Uterus (tissue), 4 donors: ENCODE data around the gene OPTC. TPM values are rescaled to one million over a fixed set of nuclear protein-coding genes. Genes with fewer than 3 reads are reported as not detected.
"Not testable (repeated sequence)": the region's sequence is repeated elsewhere in the genome, so short reads cannot be mapped to it uniquely, and the experiment has no call there.

ENCODE experiments used
- DNase-seq, 2 donors: peaks; one replicate each; pipeline ENCODE4 v3.0.0-alpha.2; 2019 to 2020
- H3K27ac ChIP-seq, 2 donors: fragments of 200-600 bp; sonication (generic); 1 replicate in 1 of 2; 2 replicates in 1 of 2; pipeline ENCODE4 v1.5.1; 2016 to 2018
- H3K27me3 ChIP-seq, 2 donors: fragments of 200-600 bp; sonication (generic); one replicate each; pipeline ENCODE4 v1.5.1; 2018 to 2019; ENCODE audit warnings: control low read depth in 1 of 2
- H3K36me3 ChIP-seq, 2 donors: fragments of 200-600 bp; sonication (generic); one replicate each; pipeline ENCODE4 v1.5.1; 2019; ENCODE audit warnings: control low read depth in 1 of 2
- H3K4me1 ChIP-seq, 2 donors: fragments of 200-600 bp; sonication (generic); one replicate each; pipeline ENCODE4 v1.5.1; 2018 to 2019; ENCODE audit warnings: control low read depth in 1 of 2
- H3K4me3 ChIP-seq, 2 donors: fragments of 200-600 bp; sonication (generic); 1 replicate in 1 of 2; 2 replicates in 1 of 2; pipeline ENCODE4 v1.5.1; 2018 to 2019; ENCODE audit warnings: mild to moderate bottlenecking in 1 of 2
- H3K9me3 ChIP-seq, 2 donors: fragments of 200-600 bp; sonication (generic); one replicate each; pipeline ENCODE4 v1.5.1; 2019; ENCODE audit warnings: control low read depth in 1 of 2
- POLR2A ChIP-seq, 2 donors: fragments of 450-650 bp; IDR thresholded peaks; one replicate each; pipeline ENCODE4 v1.6.1; 2016; ENCODE audit warnings: antibody characterized with exemption in 2 of 2, mild to moderate bottlenecking in 1 of 2, moderate library complexity in 1 of 2
- intact Hi-C: fragments of 100-400 bp; cut with DNase I; formaldehyde crosslinking; loops from one replicate; pipeline ENCODE4 v1.15.1; 2023; ENCODE audit warnings: low total_unique reads
- total RNA-seq, 4 donors: library from RNA; depleted of rRNA in 3 of 4; stranded (reverse); fragments of >200 nt in 3 of 4; gene quantifications; one replicate each; pipeline versions ENCODE4 v1.1.0 to v1.2.4, GENCODE V29; 2014 to 2023
- TF ChIP-seq, protein P1 (sequence below), 4 experiments: fragments of 200-600 bp in 2 of 4; fragments of 450-650 bp in 2 of 4; sonication (generic) in 2 of 4; IDR thresholded peaks; one replicate each; pipeline ENCODE4 v1.5.1; 2016 to 2019; ENCODE audit warnings: antibody characterized with exemption in 4 of 4, mild to moderate bottlenecking in 2 of 4, moderate library complexity in 1 of 4
- donor health status: DM: yes; HTN: yes; CAD: no.

The OPTC gene
- total RNA-seq, 4 donors from 2014 or later = not detected

- peak in 1 of 2 donors; percentile 78 for DNase-seq
- TF ChIP-seq, protein P1, sequence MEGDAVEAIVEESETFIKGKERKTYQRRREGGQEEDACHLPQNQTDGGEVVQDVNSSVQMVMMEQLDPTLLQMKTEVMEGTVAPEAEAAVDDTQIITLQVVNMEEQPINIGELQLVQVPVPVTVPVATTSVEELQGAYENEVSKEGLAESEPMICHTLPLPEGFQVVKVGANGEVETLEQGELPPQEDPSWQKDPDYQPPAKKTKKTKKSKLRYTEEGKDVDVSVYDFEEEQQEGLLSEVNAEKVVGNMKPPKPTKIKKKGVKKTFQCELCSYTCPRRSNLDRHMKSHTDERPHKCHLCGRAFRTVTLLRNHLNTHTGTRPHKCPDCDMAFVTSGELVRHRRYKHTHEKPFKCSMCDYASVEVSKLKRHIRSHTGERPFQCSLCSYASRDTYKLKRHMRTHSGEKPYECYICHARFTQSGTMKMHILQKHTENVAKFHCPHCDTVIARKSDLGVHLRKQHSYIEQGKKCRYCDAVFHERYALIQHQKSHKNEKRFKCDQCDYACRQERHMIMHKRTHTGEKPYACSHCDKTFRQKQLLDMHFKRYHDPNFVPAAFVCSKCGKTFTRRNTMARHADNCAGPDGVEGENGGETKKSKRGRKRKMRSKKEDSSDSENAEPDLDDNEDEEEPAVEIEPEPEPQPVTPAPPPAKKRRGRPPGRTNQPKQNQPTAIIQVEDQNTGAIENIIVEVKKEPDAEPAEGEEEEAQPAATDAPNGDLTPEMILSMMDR (IDR thresholded peaks at IDR 0.05) = no peak
- TF ChIP-seq POLR2A (IDR thresholded peaks at IDR 0.05) = no peak
- H3K36me3 ChIP-seq = no peaks in the 10 kb centered on the region
- H3K27me3 ChIP-seq = no peaks in the 10 kb centered on the region
- peak overlapping the region; percentile 91 to 95 for H3K27ac ChIP-seq
- no peak overlapping the region for H3K4me3 ChIP-seq
- intact Hi-C loops = no loop called here
- H3K9me3 ChIP-seq = no peaks in the 10 kb centered on the region
- H3K4me1 ChIP-seq = peaks cover 20 to 29% of the 10 kb centered on the region in 2 donors
These were observed 28.7 kb upstream of the OPTC start for GRCh38 chr1:203465146-203465798.

DNA sequence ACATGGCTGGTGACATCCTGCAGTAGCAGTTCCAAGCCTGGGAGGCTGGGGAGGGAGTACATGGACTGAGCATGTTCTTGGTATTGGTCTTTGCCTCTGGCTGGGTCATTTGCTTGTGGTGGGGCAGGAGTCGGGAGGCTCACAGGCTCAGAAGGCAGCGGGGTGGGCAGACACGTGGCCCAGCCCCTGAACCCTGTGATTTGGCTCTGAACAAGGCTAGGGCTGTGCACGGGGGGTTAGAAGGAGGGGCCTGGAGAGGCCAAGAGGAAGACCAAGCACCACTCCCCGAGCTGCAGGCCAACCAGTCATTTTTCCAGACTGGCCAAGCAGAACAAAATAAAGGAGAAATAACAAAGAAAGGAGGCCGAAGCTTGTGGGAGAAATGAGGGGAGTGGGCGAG, 28.0 kb upstream of the OPTC start:
- H3K4me1 ChIP-seq = peaks cover 20 to 29% of the 10 kb centered on the region in 2 donors
- H3K9me3 ChIP-seq = no peaks in the 10 kb centered on the region
- DNase-seq = peak; percentile 68 to 72
- no peaks in the 10 kb centered on the region for H3K27me3 ChIP-seq
- H3K36me3 ChIP-seq = no peaks in the 10 kb centered on the region
- no peak overlapping the region for H3K4me3 ChIP-seq
- TF ChIP-seq POLR2A (IDR thresholded peaks at IDR 0.05) = no peak
- TF ChIP-seq, protein P1 (IDR thresholded peaks at IDR 0.05) = no peak
- intact Hi-C loops = no loop called here
- H3K27ac ChIP-seq = peak overlapping the region; percentile 91 to 95

GRCh38 chr1:203466906-203467549, 26.9 kb upstream of the OPTC start:
- H3K9me3 ChIP-seq, H3K36me3 ChIP-seq, H3K4me3 ChIP-seq, H3K27me3 ChIP-seq, intact Hi-C loops, DNase-seq: not testable (repeated sequence)
- Histone ChIP-seq H3K4me1 (peaks cover 20 to 29% of the 10 kb centered on the region in 2 donors), H3K27ac (peak overlapping the region; percentile 91 to 95)
- peak in 1 of 2 donors; percentile 9 for TF ChIP-seq POLR2A (IDR thresholded peaks at IDR 0.05)

GRCh38 chr1:203467550-203467921, 26.4 kb upstream of the OPTC start:
- Histone ChIP-seq H3K27me3 (no peaks in the 10 kb centered on the region), H3K27ac (peak overlapping the region; percentile 91 to 95), H3K4me3 (no peak overlapping the region), H3K9me3 (no peaks in the 10 kb centered on the region), H3K36me3 (no peaks in the 10 kb centered on the region), H3K4me1 (peaks cover 20 to 29% of the 10 kb centered on the region in 2 donors)
- TF ChIP-seq, protein P1 (IDR thresholded peaks at IDR 0.05) = no peak
- TF ChIP-seq POLR2A (IDR thresholded peaks at IDR 0.05) = peak; percentile 10 to 29
- peak; percentile 90 to 96 for DNase-seq
- intact Hi-C loops = no loop called here

- Histone ChIP-seq H3K9me3 (no peaks in the 10 kb centered on the region), H3K27me3 (no peaks in the 10 kb centered on the region), H3K27ac (peak overlapping the region; percentile 91 to 95), H3K4me3 (no peak overlapping the region), H3K4me1 (peaks cover 24 to 29% of the 10 kb centered on the region in 2 donors), H3K36me3 (no peaks in the 10 kb centered on the region)
- TF ChIP-seq POLR2A (IDR thresholded peaks at IDR 0.05) = no peak
- TF ChIP-seq, protein P1 (IDR thresholded peaks at IDR 0.05) = no peak
- DNase-seq = no peak
- intact Hi-C loops = no loop called here
These were observed 25.6 kb upstream of the OPTC start for GRCh38 chr1:203468326-203468725.
